Measurements from ENCODE around the gene TRPV5. TPM values are rescaled to one million over a fixed set of nuclear protein-coding genes. Genes with fewer than 3 reads are reported as not detected.

TRPV5 gene
- total RNA-seq, 5 donors from 2014 or later (not counting 1 experiment from before 2014, with no cell fraction given): not detected

GRCh38 chr7:142876236-142876960, 57.1 kb downstream of the TRPV5 start:
- no CpG with 5 or more reads among the region's 9 CpGs for WGBS (ENCODE audit: insufficient coverage)
- Mint-ChIP-seq H3K4me1 (no peaks in the 10 kb centered on the region), H3K27ac (no peak overlapping the region), H3K27me3 (peaks cover 0 to 4% of the 10 kb centered on the region in 2 donors), H3K9me3 (no peaks in the 10 kb centered on the region), H3K36me3 (peaks cover 2% of the 10 kb centered on the region), H3K4me3 (no peak overlapping the region)
- no peak for ATAC-seq (replicated peaks in 1 of 4)
- Histone ChIP-seq H3K36me3 (ENCODE audit: control insufficient read depth in 2 of 2, extremely low read depth in 1 of 2, insufficient read depth in 1 of 2, low read length in 1 of 2) (no peaks in the 10 kb centered on the region), H3K27me3 (replicated peaks in 1 of 2; ENCODE audit: control insufficient read depth in 2 of 2, extremely low read depth in 1 of 2, insufficient read depth in 2 of 2, low read length in 1 of 2) (peaks cover 0 to 12% of the 10 kb centered on the region in 2 experiments), H3K27ac (ENCODE audit: low read length) (no peak overlapping the region), H3K4me3 (ENCODE audit: control insufficient read depth in 1 of 2, extremely low read depth in 1 of 2, low read length in 1 of 2) (no peak overlapping the region), H3K4me1 (ENCODE audit: control insufficient read depth in 1 of 2, extremely low read depth in 1 of 2, insufficient read depth in 2 of 2, low read length in 2 of 2) (peaks cover 0 to 2% of the 10 kb centered on the region in 2 experiments), H3K9me3 (no peaks in the 10 kb centered on the region)
- CTCF ChIA-PET: no interaction called here
- POLR2A ChIA-PET: no interaction called here
- no peak for DNase-seq

DNA sequence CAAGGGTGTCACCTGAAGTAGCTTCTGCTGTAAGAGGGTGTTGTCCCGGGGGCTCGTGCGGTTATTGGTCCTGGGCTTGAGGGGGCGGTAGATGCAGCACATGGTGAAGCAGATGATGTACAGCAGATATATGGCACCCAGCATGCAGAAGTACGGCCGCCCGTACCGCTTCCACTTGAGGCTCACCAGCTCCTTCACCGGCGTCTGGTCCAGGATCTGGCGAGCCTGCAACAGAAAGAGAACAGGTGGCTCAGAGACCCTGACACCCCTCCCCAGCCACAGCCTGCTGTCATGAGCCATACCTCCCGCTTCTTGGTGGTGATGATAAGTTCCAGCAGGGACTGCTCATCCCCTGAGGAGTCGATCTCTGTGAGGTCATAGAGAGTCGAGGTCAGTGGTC, 58.1 kb downstream of the TRPV5 start:
- H3K27ac ChIP-seq (ENCODE audit: low read length): no peak overlapping the region
- ATAC-seq (replicated peaks in 1 of 4) (no peak), DNase-seq (no peak)
- ChIA-PET POLR2A (no interaction called here), CTCF (no interaction called here)
- Mint-ChIP-seq H3K4me3 (no peak overlapping the region), H3K27me3 (peaks cover 0 to 2% of the 10 kb centered on the region in 2 donors), H3K36me3 (peaks cover 5% of the 10 kb centered on the region), H3K9me3 (no peaks in the 10 kb centered on the region), H3K27ac (no peak overlapping the region), H3K4me1 (no peaks in the 10 kb centered on the region)
- H3K4me3 ChIP-seq (ENCODE audit: control insufficient read depth in 1 of 2, extremely low read depth in 1 of 2, low read length in 1 of 2): no peak overlapping the region
- 84% methylated on average over 11 of the region's 14 CpGs for WGBS (ENCODE audit: insufficient coverage)
- no peaks in the 10 kb centered on the region for H3K9me3 ChIP-seq
- no peaks in the 10 kb centered on the region for H3K4me1 ChIP-seq (ENCODE audit: control insufficient read depth in 1 of 2, extremely low read depth in 1 of 2, insufficient read depth in 2 of 2, low read length in 2 of 2)
- H3K36me3 ChIP-seq (ENCODE audit: control insufficient read depth in 2 of 2, extremely low read depth in 1 of 2, insufficient read depth in 1 of 2, low read length in 1 of 2): peaks cover 2 to 6% of the 10 kb centered on the region in 2 donors
- H3K27me3 ChIP-seq (replicated peaks in 1 of 2; ENCODE audit: control insufficient read depth in 2 of 2, extremely low read depth in 1 of 2, insufficient read depth in 2 of 2, low read length in 1 of 2): peaks cover 0 to 8% of the 10 kb centered on the region in 2 experiments

DNA sequence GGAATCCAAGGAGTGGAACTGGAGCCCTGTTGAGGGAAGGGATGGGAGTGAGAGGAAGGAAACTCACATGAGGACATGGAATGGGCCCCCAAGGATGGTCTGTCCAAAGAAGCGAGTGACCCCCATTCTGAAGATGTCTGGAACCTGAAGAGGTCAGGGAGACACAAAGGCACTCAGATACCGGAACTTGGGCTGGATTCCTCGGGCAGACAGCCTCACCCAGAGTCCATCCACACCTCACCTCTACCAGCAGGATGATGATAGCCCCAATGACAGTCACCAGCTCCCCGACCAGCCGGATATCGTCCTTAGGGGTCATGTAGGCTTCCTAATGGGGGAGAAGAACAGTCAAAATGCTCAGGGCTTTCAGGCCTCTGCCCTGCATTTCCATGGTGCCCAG, 58.7 kb downstream of the TRPV5 start:
- Histone ChIP-seq H3K4me3 (ENCODE audit: control insufficient read depth in 1 of 2, extremely low read depth in 1 of 2, low read length in 1 of 2) (no peak overlapping the region), H3K36me3 (ENCODE audit: control insufficient read depth in 2 of 2, extremely low read depth in 1 of 2, insufficient read depth in 1 of 2, low read length in 1 of 2) (peaks cover 2 to 9% of the 10 kb centered on the region in 2 donors), H3K27ac (ENCODE audit: low read length) (no peak overlapping the region), H3K27me3 (replicated peaks in 1 of 2; ENCODE audit: control insufficient read depth in 2 of 2, extremely low read depth in 1 of 2, insufficient read depth in 2 of 2, low read length in 1 of 2) (peaks cover 0 to 8% of the 10 kb centered on the region in 2 experiments), H3K9me3 (no peaks in the 10 kb centered on the region), H3K4me1 (ENCODE audit: control insufficient read depth in 1 of 2, extremely low read depth in 1 of 2, insufficient read depth in 2 of 2, low read length in 2 of 2) (no peaks in the 10 kb centered on the region)
- Mint-ChIP-seq H3K4me1 (no peaks in the 10 kb centered on the region), H3K27ac (no peak overlapping the region), H3K27me3 (peaks cover 0 to 2% of the 10 kb centered on the region in 2 donors), H3K36me3 (peaks cover 8% of the 10 kb centered on the region), H3K9me3 (no peaks in the 10 kb centered on the region), H3K4me3 (no peak overlapping the region)
- 89% methylated on average over 3 of the region's 6 CpGs for WGBS (ENCODE audit: insufficient coverage)
- ChIA-PET POLR2A (no interaction called here), CTCF (interaction anchor here in 1 of 2 donors (0.5 to 1.1 kb wide), 2 partner anchors 8 to 133 kb away, joined by 3 to 4 read pairs; no protein-coding TSS in a partner anchor)
- ATAC-seq (replicated peaks in 1 of 4) (no peak), DNase-seq (no peak)

DNA sequence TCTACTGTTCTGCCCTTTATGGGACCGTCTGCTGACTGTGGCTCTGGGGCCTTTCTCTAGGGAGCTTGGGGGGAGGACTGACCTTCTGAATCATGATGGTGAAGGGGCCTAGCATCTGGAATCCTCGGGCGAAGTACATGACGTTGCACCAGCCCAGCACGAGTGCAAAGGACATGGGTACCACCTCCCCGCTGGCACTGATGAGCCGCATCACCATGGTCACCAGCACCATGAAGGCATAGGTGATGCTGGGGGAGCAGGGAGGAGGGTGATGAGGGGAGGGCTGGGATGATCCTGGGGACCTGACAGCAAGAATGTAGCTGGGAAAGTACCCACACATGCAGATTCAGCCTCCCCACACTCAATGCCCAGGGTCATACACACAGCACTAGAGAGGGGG, 59.1 kb downstream of the TRPV5 start:
- no peak overlapping the region for H3K27ac ChIP-seq (ENCODE audit: low read length)
- Mint-ChIP-seq H3K4me3 (no peak overlapping the region), H3K4me1 (no peaks in the 10 kb centered on the region), H3K36me3 (peaks cover 13% of the 10 kb centered on the region), H3K27ac (no peak overlapping the region), H3K27me3 (peaks cover 0 to 2% of the 10 kb centered on the region in 2 donors), H3K9me3 (no peaks in the 10 kb centered on the region)
- WGBS (ENCODE audit: insufficient coverage): 90% methylated on average over 7 of the region's 7 CpGs
- ATAC-seq (replicated peaks in 1 of 4) (no peak), DNase-seq (no peak)
- ChIA-PET POLR2A (no interaction called here), CTCF (interaction anchor here in 1 of 2 donors (0.5 to 1.1 kb wide), 2 partner anchors 8 to 133 kb away, joined by 3 to 4 read pairs; no protein-coding TSS in a partner anchor)
- no peaks in the 10 kb centered on the region for H3K4me1 ChIP-seq (ENCODE audit: control insufficient read depth in 1 of 2, extremely low read depth in 1 of 2, insufficient read depth in 2 of 2, low read length in 2 of 2)
- H3K27me3 ChIP-seq (replicated peaks in 1 of 2; ENCODE audit: control insufficient read depth in 2 of 2, extremely low read depth in 1 of 2, insufficient read depth in 2 of 2, low read length in 1 of 2): peaks cover 0 to 8% of the 10 kb centered on the region in 2 experiments
- H3K9me3 ChIP-seq: no peaks in the 10 kb centered on the region
- H3K4me3 ChIP-seq (ENCODE audit: control insufficient read depth in 1 of 2, extremely low read depth in 1 of 2, low read length in 1 of 2): no peak overlapping the region
- H3K36me3 ChIP-seq (ENCODE audit: control insufficient read depth in 2 of 2, extremely low read depth in 1 of 2, insufficient read depth in 1 of 2, low read length in 1 of 2): peaks cover 2 to 9% of the 10 kb centered on the region in 2 donors

GRCh38 chr7:142873871-142874270, 59.7 kb downstream of the TRPV5 start:
- H3K4me1 Mint-ChIP-seq: no peaks in the 10 kb centered on the region
- no peak overlapping the region for H3K27ac Mint-ChIP-seq
- H3K36me3 ChIP-seq (ENCODE audit: control insufficient read depth in 2 of 2, extremely low read depth in 1 of 2, insufficient read depth in 1 of 2, low read length in 1 of 2): peaks cover 2 to 9% of the 10 kb centered on the region in 2 donors
- CTCF ChIA-PET: interaction anchor here (1.1 to 1.5 kb wide), 2 partner anchors 9 to 56 kb away, joined by 3 to 4 read pairs; no protein-coding TSS in a partner anchor
- H3K4me3 ChIP-seq (ENCODE audit: control insufficient read depth in 1 of 2, extremely low read depth in 1 of 2, low read length in 1 of 2): no peak overlapping the region
- H3K36me3 Mint-ChIP-seq: peaks cover 14% of the 10 kb centered on the region
- WGBS (ENCODE audit: insufficient coverage): 70% methylated on average over 4 of the region's 5 CpGs
- POLR2A ChIA-PET: no interaction called here
- peaks cover 0 to 2% of the 10 kb centered on the region in 2 donors for H3K27me3 Mint-ChIP-seq
- H3K9me3 Mint-ChIP-seq: no peaks in the 10 kb centered on the region
- peaks cover 0 to 8% of the 10 kb centered on the region in 2 experiments for H3K27me3 ChIP-seq (replicated peaks in 1 of 2; ENCODE audit: control insufficient read depth in 2 of 2, extremely low read depth in 1 of 2, insufficient read depth in 2 of 2, low read length in 1 of 2)
- H3K4me1 ChIP-seq (ENCODE audit: control insufficient read depth in 1 of 2, extremely low read depth in 1 of 2, insufficient read depth in 2 of 2, low read length in 2 of 2): no peaks in the 10 kb centered on the region
- H3K4me3 Mint-ChIP-seq: no peak overlapping the region
- H3K9me3 ChIP-seq: no peaks in the 10 kb centered on the region
- no peak overlapping the region for H3K27ac ChIP-seq (ENCODE audit: low read length)
- DNase-seq (no peak), ATAC-seq (replicated peaks in 1 of 4) (no peak)

- Histone ChIP-seq H3K27me3 (replicated peaks in 1 of 2; ENCODE audit: control insufficient read depth in 2 of 2, extremely low read depth in 1 of 2, insufficient read depth in 2 of 2, low read length in 1 of 2) (peaks cover 0 to 8% of the 10 kb centered on the region in 2 experiments), H3K36me3 (ENCODE audit: control insufficient read depth in 2 of 2, extremely low read depth in 1 of 2, insufficient read depth in 1 of 2, low read length in 1 of 2) (peaks cover 4 to 9% of the 10 kb centered on the region in 2 donors), H3K4me3 (ENCODE audit: control insufficient read depth in 1 of 2, extremely low read depth in 1 of 2, low read length in 1 of 2) (no peak overlapping the region), H3K4me1 (ENCODE audit: control insufficient read depth in 1 of 2, extremely low read depth in 1 of 2, insufficient read depth in 2 of 2, low read length in 2 of 2) (no peaks in the 10 kb centered on the region), H3K27ac (ENCODE audit: low read length) (no peak overlapping the region), H3K9me3 (no peaks in the 10 kb centered on the region)
- H3K36me3 Mint-ChIP-seq: peaks cover 14% of the 10 kb centered on the region
- no peak overlapping the region for H3K27ac Mint-ChIP-seq
- ChIA-PET CTCF (interaction anchor here (0.6 to 1.7 kb wide), 4 partner anchors 12 to 1305 kb away, joined by 3 to 5 read pairs (median 4); no protein-coding TSS in a partner anchor), POLR2A (no interaction called here)
- H3K27me3 Mint-ChIP-seq: peaks cover 0 to 2% of the 10 kb centered on the region in 2 donors
- no peak overlapping the region for H3K4me3 Mint-ChIP-seq
- no peaks in the 10 kb centered on the region for H3K4me1 Mint-ChIP-seq
- H3K9me3 Mint-ChIP-seq: no peaks in the 10 kb centered on the region
- DNase-seq: peak in 5 of 35 experiments; percentile 16 to 37 (median 21)
- ATAC-seq (replicated peaks in 1 of 4): peak in 2 of 4 experiments; percentile 42 to 44
- 76% methylated on average over 8 of the region's 11 CpGs for WGBS (ENCODE audit: insufficient coverage)
Measured at GRCh38 chr7:142873281-142873784, 60.2 kb downstream of the TRPV5 start.

Measured in T-cell (primary cell).